ENCODE results near the gene CACNA1C. TPM values are rescaled to one million over a fixed set of nuclear protein-coding genes. Genes with fewer than 3 reads are reported as not detected.

Gene CACNA1C
- total RNA-seq, 1 donor from 2014 or later: not detected

DNA sequence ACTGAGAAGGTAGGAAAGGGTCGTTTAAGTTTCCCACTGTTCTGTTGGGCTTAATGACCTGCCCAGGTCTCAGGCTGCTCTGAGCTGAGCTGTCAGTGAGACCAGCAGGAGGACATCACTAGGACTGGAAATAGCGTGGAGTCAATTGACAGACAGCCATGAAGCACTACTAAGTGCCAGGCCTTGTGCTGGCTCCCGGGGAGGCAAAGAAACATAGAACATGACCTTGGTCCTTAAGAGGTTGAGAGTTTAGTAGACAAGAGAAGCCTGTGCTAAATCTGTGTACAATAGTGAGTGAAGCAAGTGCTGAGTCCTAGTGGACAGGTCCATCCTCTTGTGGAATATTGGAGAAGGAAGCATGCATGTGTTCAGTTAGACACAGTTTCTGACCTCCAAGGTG, 239.2 kb downstream of the CACNA1C start:
- no peak for DNase-seq (ENCODE audit: low read depth)

DNA sequence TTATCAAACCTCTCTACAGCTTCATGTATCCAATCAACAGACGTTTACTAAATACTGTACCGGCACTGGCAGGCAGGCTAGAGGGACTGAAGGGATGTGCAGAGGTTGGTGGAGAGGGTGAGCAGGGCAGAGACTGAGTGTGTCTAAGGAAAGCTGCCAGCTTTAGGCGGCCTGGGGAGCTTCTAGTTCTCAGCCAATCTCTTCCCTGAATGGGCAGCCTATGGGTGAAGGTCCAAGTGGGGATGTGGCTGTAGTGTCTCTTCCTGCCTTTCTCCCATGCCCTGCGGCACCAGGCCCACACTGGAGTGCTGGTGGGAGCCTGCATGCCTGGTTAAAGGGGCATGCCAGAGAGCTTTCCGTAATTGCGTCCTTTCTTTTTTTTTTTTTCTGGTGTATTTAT, 239.8 kb downstream of the CACNA1C start:
- no peak for DNase-seq (ENCODE audit: low read depth)

DNA sequence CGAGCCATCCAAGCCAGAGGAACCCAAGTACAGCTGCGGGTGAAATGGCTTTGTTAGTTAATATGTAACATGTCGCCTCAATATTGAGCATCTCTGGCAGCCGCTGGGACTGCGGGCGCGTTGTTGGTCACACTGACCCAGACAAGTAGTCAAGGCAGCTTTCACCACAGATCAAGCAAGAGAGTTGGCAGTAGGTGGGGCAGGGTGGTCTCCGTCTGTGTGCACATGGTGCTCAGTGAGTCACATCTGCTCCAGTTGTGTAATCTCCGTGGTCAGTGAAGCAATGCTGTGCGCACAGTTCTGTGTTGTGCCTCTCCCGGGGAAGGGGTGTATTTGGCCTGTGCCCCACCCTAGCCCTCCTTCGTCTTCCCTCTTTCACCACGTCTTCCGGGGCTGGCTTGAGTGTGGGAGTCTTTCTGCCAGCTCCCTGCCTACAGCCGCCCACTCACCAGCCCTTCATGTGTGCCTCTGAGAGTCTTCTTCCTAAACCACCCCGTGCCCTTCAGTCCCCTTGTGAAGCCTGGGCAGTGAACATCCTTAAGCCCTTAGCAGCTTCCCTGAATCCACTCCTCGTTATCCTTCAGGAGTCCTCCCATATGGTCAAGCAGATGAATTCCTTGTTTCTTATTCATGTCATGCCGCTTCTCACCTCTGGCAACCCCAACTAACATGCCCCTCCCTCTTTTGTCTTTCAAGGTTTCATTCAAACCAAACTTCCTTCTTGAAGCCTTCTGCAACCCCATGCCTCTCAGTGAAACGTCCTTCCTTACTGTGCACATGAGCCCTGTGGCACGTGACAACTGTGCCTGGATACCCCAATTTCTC, 242.1 kb downstream of the CACNA1C start:
- no peak for DNase-seq (ENCODE audit: low read depth)

DNA sequence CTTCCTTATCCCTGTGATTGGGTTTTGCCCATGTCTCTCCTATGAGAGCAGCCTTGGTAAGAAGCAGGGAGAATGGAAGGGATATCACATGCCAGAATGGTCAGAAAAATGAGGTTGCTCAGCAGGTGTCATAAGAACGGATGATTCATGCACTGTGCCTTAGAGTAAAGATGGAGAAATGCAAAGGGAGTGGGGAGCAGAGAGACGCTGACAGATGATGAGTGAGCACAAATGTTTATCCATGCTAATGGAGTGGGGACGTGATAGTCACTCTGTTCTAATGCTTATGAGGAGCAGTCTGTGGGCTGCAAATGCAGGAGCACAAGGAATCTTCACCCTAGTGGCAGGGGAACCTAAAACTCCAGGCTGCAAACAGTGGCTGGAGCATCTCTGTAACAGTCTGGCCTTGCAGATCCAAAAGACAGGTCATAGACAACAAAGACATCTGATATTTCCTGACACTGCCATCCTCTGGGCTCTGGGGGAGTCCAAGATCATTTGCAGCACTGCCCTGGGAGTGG, 243.2 kb downstream of the CACNA1C start:
- peak; percentile 94 for DNase-seq (ENCODE audit: low read depth)

DNA sequence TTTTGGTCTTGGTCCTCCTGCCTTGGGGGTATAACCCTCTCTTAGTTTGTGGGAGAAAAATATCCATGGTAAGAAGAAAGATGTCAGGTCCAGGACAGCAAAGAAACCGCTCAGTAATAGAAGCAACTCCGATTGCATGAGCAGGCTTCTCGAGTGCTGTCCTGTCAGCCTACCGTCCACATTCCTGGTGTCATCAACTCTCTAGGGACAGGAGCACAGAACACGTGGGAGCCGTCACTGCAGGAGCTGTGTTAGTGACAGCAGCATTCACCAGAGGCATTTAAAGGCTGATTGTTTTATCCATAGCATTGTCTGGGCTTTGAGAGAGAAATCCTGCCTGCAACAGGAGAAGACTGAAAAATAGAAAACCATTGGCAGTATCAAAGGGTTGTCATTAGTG, 244.2 kb downstream of the CACNA1C start:
- DNase-seq (ENCODE audit: low read depth): no peak

DNA sequence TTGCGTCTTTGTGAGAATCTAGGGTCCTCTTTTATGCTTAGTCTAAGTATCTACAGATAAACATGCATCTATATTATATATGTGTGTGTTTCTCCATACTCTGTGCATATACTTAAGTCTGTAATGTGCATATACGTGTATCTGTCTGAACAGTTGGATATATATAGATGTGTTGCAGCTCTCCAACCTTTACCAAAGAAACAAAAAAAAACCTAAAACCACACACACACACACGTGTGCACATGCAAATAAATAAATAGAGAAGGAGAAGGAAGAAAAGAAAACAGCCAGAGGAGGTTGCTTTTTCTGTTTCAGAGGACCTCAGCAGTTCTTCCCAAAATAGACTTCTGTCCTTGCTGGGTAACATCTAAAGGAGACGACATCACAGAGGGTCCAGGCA, 244.9 kb downstream of the CACNA1C start:
- DNase-seq (ENCODE audit: low read depth): no peak

DNA sequence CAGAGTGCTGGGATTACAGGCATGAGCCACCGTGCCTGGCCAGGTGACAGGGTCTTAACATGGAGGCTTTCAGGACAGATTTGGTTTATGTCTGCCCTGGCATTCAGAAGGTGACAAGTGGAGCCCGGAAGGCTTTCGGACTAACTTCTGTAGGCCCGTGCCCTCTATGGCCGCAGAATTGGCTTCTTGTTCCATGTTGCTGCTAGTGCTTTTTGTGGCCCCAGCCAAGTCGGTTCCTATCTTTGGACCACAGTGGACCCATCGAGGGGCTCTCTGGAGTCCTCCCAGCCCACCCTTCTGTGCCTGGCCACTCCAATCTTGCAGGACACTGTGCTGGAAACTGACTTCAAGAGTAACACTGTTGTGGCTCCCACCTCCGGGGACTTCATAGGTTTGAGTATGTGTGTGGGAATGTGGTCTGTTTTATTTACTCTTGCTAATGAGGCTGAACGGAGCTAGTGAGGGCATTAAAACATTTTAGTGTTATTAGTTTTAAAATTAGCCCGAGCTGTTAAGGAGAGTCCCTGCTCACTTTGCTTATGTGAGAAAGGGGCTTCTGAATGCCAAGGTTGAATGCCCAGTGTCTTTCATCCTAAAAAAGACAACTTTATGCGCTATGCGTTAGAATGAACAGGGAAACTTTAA, 245.9 kb downstream of the CACNA1C start:
- no peak for DNase-seq (ENCODE audit: low read depth)

DNA sequence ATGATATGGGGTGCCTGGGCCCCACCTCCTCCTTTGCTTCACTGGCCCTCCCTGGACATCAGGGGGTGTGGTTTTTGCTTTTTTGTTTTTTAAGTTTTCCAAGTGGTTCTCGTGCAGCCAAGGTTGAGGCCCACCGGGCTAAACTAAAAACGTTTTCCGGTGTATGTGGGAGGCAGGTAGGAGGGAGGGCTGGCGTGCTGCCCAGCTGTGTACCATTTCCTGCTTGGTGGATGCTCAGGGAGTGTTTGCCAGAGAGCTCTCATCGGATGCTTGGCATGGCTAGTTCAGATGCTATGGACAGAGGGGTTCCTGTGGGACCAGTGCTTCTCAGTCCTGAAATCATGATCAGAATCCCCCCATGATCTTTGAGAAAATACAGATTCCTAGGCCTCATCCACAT, 246.4 kb downstream of the CACNA1C start:
- DNase-seq (ENCODE audit: low read depth): no peak

DNA sequence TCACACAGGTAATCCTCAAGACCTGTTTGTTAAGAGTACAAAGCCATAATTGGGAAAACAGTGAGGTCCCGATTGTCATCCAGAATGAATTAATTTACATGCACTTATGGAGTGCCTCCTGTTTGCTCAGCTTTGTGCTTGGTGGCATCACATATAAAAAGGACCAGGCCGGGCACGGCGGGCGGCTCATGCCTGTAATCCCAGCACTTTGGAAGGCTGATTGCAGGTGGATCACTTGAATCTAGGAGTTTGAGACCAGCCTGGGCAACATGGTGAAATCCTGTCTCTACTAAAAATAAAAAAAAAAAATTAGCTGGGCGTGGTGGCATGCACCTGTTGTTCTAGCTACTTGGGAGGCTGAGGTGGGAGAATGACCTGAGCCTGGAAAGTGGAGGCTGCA, 247.4 kb downstream of the CACNA1C start:
- no peak for DNase-seq (ENCODE audit: low read depth)

DNA sequence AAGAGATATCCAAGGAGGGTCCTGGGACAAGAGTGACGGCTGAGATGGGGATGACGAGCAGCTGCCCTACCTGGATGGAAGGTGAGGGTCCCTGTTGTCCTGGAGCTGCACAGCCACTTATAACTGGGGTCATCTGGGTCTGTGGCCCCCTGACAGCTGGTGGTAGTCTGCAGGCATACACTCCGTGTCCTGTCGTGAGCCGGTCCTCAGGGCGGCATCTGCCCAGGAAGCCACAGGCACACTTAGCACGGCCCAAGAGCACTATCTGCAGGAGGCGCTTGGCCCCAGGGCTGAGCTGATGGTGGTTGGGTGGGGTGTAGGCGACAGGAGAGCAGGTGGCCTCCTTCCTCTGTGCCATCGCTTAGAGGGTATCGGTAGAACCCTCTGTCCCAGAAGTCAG, 248.1 kb downstream of the CACNA1C start:
- DNase-seq (ENCODE audit: low read depth): no peak

DNA sequence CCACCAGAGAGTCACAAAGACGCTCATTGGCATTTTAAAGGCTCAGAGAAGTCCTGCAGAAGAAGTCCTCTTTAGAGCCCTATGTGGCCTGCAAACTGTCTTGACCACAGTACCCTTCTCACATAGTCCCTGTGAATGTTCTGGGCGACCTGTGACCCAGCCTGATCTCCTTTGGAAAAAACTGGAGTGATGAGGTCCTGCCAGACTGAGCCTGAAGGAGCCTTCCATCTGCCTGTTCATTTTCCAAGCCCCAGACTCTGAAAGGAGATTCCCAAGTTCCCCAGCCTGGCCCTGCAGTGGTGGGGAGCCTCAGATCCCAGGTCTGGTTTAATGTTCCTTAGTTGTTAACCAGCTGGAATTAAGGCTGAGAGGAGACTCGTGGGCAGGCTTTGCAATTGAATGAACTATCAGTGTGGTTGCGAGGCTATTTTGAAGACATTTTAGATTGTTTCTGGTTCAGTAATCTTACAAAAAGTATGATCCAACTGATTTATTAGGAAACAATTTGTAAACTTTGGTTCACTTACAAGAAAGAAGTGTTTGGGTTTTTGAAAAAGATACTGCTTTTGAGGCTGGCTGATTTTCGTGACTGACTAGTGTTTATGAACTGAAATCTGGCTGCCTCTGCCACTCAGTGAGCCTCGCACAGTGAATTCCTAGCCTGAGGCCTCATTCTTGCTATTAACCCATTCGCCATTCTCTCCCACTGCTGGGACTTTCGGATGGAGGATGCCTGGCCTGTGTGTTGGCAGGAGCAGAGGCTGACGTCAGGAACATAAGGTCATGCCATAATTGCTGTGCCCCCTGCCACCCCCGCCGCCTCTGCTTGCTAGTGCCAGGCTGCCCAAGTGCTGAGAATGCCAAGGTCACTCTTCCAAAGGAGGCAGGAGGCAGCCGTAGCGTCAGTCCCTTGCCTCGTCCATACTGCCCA, 249.0 kb downstream of the CACNA1C start:
- DNase-seq (ENCODE audit: low read depth): peak; percentile 31

DNA sequence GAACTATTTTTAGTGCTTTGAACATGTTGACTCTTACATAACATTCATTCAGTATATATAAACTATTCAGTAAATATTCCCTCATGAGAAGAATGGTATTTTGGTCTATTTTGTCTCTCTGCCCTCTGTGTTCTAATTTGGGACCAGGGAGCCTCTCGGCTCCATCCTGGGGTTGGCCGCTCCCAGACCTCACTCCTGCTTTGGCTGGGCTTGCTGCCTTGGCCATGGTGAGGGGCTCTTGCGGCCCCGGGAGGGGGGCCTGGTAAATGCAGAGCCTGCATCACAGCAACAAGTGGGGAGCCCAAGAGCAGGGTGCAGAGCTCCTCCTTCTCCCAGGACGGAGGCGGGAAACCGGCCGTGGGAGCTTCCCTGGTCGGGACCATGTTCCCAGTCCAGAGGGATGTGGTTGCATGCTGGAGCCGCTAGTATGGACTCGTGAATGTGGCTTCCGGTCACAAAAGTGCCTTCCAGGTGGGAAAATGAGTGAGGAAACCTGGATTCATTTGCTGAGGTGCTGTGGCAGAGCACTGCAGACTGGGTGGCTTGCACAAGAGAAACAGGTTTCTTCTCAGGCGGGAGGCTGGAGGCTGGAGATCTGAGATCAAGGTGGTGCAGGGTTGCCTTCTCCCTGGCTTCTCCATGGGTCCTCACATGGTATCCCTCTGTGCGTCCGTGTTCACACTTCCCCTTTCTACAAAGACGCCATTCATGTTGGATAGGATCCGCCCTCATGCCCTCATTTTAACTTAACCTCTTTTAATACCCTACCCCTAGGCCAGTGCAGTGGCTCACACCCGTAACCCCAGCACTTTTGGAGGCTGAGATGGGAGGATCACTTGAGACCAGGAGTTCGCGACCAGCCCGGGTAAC, 250.2 kb downstream of the CACNA1C start:
- DNase-seq (ENCODE audit: low read depth): no peak

DNA sequence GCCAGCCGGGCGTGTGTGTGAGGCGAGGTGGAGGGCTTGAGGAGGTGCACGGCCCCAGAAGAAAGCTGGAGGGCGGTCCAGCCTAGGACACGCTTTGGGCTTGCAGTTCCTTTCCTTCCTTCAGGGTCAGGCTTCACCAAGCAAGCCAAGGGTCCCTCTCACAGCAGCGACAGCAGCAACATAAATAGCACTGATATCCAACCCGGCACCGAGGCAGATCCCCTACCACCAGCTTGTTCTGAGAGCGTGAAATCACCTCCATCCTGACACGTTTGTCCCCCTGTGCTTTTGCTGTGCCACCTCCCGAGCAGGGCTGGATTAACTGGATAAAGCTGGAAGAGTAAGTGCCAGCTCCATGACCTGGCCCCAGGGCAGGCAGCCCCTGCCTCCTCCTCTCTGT, 251.4 kb downstream of the CACNA1C start:
- DNase-seq (ENCODE audit: low read depth): no peak

DNA sequence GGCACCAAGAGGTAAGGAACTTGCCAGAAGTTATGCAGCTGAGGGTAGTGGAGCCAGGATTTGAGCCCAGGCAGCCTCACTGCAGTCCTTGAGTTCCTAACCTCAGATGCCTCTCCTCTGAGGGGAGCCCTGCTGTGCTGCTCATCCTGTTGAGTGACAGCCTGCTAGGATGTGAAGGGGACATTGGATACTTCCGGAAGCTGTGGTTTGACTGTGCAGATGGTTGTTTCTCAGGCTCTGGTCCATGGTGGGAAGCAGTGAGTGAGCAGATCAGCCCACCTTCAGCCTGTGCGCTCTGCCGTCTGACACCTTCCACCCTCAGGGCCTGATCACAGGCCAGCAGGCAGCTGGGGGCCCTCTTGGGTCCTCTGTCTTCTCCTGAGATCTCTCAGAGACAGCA, 253.2 kb downstream of the CACNA1C start:
- peak; percentile 49 for DNase-seq (ENCODE audit: low read depth)

DNA sequence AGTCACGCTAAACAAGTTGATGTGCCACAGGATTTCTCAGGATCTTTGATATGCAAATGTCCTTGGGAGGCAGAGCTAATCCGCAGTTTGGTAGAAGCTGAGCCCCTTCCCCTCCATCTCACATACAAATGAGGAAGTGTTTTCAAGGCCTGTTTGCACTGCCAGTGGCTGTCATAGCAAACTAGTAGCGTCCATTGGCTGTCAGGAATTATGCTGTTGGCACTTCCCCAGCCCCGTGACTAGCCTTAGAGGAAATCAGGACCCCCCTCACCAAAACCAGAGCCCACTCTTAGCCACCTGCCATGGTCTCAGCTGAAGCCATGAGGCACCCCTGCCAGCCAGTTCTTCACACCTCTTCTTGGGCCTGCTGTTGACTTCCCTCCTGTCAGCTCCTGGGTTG, 253.9 kb downstream of the CACNA1C start:
- DNase-seq (ENCODE audit: low read depth): no peak

DNA sequence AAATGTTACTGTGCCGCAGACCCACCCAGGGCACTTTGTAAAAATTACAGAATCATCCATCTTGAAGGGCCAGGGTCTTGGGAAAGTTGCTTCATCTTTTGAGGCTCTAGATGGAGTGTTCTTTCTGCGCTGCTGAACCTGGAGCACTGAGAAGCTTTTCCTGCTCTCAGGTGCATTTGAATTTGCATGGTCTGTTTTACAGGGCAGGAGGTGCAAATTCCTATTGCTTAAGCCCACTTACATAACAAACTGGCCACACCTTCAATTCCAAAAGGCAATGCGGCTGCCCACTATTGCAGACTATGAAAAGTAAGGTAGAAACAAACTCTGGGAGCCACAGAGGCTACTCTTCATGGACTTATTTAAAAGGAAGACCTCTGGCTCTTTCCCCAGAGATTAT, 254.8 kb downstream of the CACNA1C start:
- no peak for DNase-seq (ENCODE audit: low read depth)

DNA sequence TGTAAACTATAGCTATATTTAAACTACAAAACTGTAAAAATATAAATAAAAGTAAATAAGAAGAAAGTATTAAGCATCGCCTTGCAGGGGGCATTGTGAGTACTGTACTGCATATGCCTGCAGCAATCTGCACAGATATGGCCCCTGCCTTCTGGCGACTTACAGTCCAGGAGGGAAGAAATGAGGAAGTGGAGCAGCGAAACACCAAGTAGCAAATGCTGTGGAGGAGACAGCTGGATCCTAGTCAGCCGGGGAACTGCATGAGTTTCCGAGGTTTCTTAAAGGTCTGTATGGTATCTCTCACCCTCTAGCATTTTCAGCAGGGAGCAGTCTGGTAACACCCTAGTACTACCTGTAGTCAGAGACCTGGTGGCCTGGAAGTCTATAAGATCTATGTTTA, 256.9 kb downstream of the CACNA1C start:
- no peak for DNase-seq (ENCODE audit: low read depth)

DNA sequence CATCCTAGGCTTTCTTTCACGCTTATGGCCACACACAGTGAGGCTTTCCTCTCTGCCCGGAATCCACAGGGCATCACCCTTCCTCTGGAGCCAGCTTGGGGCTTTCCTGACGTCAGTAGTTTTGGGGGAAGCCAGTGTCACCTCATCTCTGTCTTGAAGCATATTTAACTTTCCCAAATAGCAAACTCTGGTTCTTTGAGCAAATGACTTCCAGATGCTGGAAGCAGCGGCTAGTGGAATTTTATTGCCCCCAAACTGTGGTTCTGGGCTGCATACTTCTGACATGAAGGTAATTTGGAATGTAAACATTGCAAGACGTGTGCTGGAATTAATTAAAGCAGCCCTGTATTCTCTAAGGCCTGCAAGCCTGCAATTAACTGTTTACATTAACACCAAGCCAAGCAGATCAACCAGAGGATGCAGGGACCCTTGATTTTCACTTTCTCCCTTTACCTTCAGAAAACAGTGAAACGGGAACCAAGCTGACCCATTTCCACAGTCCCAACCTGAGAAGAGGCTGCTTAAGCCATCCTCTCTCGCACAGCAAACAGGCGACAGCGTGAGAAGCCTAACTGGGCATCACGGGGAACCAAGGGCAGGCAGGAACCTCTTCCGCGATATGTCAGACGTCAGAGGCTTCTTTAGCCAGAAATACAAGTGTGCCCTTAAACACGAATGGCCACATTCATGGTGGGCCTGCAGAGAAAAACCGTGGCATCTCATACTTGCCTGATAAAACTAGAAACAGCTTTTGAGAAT, 258.4 kb downstream of the CACNA1C start:
- no peak for DNase-seq (ENCODE audit: low read depth)

DNA sequence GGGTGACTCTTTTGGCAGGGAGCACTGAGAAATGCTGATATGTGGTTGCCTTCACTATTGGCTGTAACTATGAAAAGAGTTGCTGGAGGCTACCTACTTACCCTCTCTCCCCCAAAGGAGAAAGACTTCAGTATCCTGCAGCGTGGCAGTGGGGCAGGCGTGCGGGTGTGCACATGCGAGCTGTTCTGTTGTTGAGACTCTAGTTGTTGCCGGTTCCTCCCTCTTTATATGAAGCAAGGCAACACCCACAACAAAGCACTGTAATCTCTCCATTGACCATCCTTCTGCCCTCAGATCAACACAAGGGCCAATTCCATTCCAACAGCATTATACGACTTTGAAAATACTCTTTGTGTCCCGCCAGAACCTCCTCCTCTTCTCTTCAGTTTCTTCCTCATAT, 259.4 kb downstream of the CACNA1C start:
- no peak for DNase-seq (ENCODE audit: low read depth)

DNA sequence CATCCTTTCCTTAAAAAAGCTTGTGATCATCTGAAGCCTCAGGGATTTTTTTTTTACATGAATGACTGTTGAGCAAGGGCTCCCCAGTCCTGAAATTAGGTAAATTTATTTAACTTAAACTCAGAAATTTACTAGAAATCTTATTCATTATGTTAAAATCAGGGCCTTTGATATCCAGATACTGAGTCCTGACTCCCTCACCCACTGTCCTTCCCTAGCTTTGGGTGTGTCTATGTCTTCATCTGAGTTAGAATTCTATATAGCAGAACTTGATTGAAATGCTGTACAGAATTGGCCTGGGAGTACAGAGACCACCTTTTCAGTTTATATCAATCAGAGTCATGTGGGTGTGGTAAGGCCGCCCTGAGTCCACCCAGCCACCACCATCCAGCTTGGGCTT, 260.0 kb downstream of the CACNA1C start:
- no peak for DNase-seq (ENCODE audit: low read depth)

Measured in myocyte (in vitro differentiated cells).